Heart left ventricle (tissue), 16 donors: ENCODE results near the gene IL32. TPM values are rescaled to one million over a fixed set of nuclear protein-coding genes. Genes with fewer than 3 reads are reported as not detected.

Experiments used
- ATAC-seq, 4 donors: fragments of 200-7000 bp; cut with Tn5 transposase; one replicate each; pipeline ENCODE4 v1.9.1; 2020 to 2022; ENCODE audit warnings: moderate library complexity in 4 of 4, mild to moderate bottlenecking in 3 of 4, moderate number of reproducible peaks in 1 of 4
- DNase-seq, 5 donors: peaks; one replicate each; pipeline ENCODE4 v3.0.0-alpha.2; 2020
- H3K27ac ChIP-seq, 12 donors: fragments of 200-600 bp; sonication (generic) in 4 of 12; one replicate each; pipeline versions ENCODE4 v1.5.0 to v1.8.0; 2016 to 2022; ENCODE audit warnings: mild to moderate bottlenecking in 2 of 12
- H3K27me3 ChIP-seq, 9 donors: fragments of 200-600 bp; sonication (generic) in 2 of 9; one replicate each; pipeline versions ENCODE4 v1.5.1 to v1.8.0; 2016 to 2022; ENCODE audit warnings: mild to moderate bottlenecking in 3 of 9
- H3K36me3 ChIP-seq, 9 donors: fragments of 200-600 bp; sonication (generic) in 2 of 9; one replicate each; pipeline versions ENCODE4 v1.5.0 to v1.8.0; 2018 to 2022; ENCODE audit warnings: mild to moderate bottlenecking in 2 of 9
- H3K4me1 ChIP-seq, 12 donors: fragments of 200-600 bp; sonication (generic) in 4 of 12; one replicate each; pipeline versions ENCODE4 v1.5.0 to v1.8.0; 2016 to 2022; ENCODE audit warnings: mild to moderate bottlenecking in 3 of 12
- H3K4me3 ChIP-seq, 12 donors: fragments of 200-600 bp; sonication (generic) in 4 of 12; one replicate each; pipeline versions ENCODE4 v1.5.0 to v1.8.0; 2017 to 2022; ENCODE audit warnings: mild to moderate bottlenecking in 9 of 12, moderate library complexity in 4 of 12
- H3K9me3 ChIP-seq, 12 donors: fragments of 200-600 bp; sonication (generic) in 4 of 12; one replicate each; pipeline versions ENCODE4 v1.5.0 to v1.8.0; 2016 to 2022; ENCODE audit warnings: mild to moderate bottlenecking in 1 of 12
- POLR2A ChIP-seq, 2 donors: fragments of 450-650 bp; IDR thresholded peaks; one replicate each; pipeline ENCODE4 v1.6.1; 2017; ENCODE audit warnings: antibody characterized with exemption in 2 of 2, mild to moderate bottlenecking in 2 of 2, moderate library complexity in 2 of 2
- WGBS, 4 donors: extraction: QIAGEN DNeasy Blood & Tissue Kit in 2 of 4; methylation state at CpG; one replicate each; pipeline versions ENCODE4 v1.1.5 to v1.1.7; 2013 to 2018; 5-methylcytosine and 5-hydroxymethylcytosine counted together
- intact Hi-C, 10 donors: fragments of 100-400 bp; cut with DNase I; formaldehyde crosslinking; loops; one replicate each; pipeline versions ENCODE4 v1.11.1 to v1.14.2; 2022
- polyA plus RNA-seq, 2 donors: library from polyadenylated mRNA; stranded (reverse); fragments of 200-250 nt; gene quantifications; one replicate each; pipeline ENCODE4 v1.2.3, GENCODE V29; 2013
- total RNA-seq, 9 donors: library from RNA; depleted of rRNA in 2 of 9; stranded (reverse); fragments of >200 nt in 2 of 9; fragmentation: NEBNext Ultra II Directional in 3 of 9; extraction: Animal tissue kit (Norgen Biotek cat#: 25700) in 3 of 9; gene quantifications; one replicate each; pipeline versions ENCODE4 v1.1.0 to v1.2.4, GENCODE V29; 2016 to 2023
- TF ChIP-seq, protein P1 (sequence below), 12 donors: fragments of 200-600 bp; sonication (generic) in 4 of 12; IDR thresholded peaks; one replicate each; pipeline versions ENCODE4 v1.5.0 to v1.8.0; 2018 to 2022; ENCODE audit warnings: antibody characterized with exemption in 12 of 12, mild to moderate bottlenecking in 5 of 12
- donor health status: ischemic (EF 13 %, LVEDD 7.1; RV severe dilation, severe dysfunction).
- donor health status: healthy with polysubstance abuse.
- donor health status: DM: no; HTN: yes; CAD: no.
- donor health status: DM: no; HTN: no; CAD: no.
- donor health status: ischemic (EF 25% LVEDD 6.9; RV normal size, moderate dysfunction).
- donor health status: ischemic (EF 25% LVEDD 5.7; RV mildly dilated, moderate dysfunction).
- donor health status: healthy.
- donor health status: DM: yes; HTN: yes; CAD: no.
- donor health status: ischemic (EF 35%, LVEDD 5.7; RV mildly dilated, moderate dysfunction).
- donor health status: nonischemic (EF 11% LVEDD 7.7; RV severe dilation, severe dysfunction).
- donor health status: DM: yes; HTN: yes; CAD: no.
- donor health status: PGD.
- donor health status: ischemic (EF 29% LVEDD 5.4; RV normal size, mild dysfunction).
- donor health status: nonischemic (EF 23%, LVEDD 6.1; RV moderate dilation, normal function).

The IL32 gene
- total and polyA plus RNA-seq, 11 donors, result 20.6 to 241 (median 59.2) TPM

DNA sequence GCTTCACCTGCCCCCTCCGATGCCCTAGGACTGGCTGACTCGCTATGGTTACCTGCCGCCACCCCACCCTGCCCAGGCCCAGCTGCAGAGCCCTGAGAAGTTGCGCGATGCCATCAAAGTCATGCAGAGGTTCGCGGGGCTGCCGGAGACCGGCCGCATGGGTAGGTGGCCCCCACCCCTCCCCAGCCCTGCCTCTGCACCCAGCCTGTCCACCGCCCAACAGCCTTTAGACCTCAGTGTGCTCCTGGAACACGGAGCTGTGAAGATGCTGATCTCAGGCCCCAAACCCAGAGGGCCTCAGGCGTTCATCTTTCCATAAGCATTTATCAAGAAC lies 18.1 kb upstream of the IL32 start:
- WGBS, 4 donors, result 18 to 30% (median 26%) methylated on average over 9 to 13 of the region's 13 CpGs
- TF ChIP-seq, protein P1, sequence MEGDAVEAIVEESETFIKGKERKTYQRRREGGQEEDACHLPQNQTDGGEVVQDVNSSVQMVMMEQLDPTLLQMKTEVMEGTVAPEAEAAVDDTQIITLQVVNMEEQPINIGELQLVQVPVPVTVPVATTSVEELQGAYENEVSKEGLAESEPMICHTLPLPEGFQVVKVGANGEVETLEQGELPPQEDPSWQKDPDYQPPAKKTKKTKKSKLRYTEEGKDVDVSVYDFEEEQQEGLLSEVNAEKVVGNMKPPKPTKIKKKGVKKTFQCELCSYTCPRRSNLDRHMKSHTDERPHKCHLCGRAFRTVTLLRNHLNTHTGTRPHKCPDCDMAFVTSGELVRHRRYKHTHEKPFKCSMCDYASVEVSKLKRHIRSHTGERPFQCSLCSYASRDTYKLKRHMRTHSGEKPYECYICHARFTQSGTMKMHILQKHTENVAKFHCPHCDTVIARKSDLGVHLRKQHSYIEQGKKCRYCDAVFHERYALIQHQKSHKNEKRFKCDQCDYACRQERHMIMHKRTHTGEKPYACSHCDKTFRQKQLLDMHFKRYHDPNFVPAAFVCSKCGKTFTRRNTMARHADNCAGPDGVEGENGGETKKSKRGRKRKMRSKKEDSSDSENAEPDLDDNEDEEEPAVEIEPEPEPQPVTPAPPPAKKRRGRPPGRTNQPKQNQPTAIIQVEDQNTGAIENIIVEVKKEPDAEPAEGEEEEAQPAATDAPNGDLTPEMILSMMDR (IDR thresholded peaks at IDR 0.05), result no peak
- TF ChIP-seq POLR2A (IDR thresholded peaks at IDR 0.05), result no peak
- ATAC-seq, result no peak
- no peaks in the 10 kb centered on the region for H3K9me3 ChIP-seq
- no peak overlapping the region for H3K27ac ChIP-seq
- peaks cover 4 to 34% (median 16%) of the 10 kb centered on the region in 12 donors for H3K4me1 ChIP-seq
- peaks cover 32 to 78% (median 50%) of the 10 kb centered on the region in 9 donors for H3K27me3 ChIP-seq
- no peaks in the 10 kb centered on the region for H3K36me3 ChIP-seq
- DNase-seq, result no peak
- peak overlapping the region in 1 of 12 donors; percentile 66 for H3K4me3 ChIP-seq
- intact Hi-C loops, result no loop called here

DNA sequence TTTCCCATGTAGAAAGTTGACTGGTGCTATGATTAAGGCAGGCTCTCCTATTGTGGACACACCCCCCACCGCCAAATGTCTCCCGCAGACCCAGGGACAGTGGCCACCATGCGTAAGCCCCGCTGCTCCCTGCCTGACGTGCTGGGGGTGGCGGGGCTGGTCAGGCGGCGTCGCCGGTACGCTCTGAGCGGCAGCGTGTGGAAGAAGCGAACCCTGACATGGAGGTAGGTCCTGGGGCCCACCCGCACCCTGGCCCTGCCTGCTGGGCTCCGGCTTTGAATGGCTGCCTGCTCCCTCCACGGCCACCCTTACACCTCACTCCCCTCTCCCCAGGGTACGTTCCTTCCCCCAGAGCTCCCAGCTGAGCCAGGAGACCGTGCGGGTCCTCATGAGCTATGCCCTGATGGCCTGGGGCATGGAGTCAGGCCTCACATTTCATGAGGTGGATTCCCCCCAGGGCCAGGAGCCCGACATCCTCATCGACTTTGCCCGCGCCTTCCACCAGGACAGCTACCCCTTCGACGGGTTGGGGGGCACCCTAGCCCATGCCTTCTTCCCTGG lies 15.4 kb upstream of the IL32 start:
- Histone ChIP-seq H3K27me3 (peaks cover 19 to 51% (median 32%) of the 10 kb centered on the region in 9 donors), H3K4me1 (peaks cover 4 to 32% (median 16%) of the 10 kb centered on the region in 12 donors), H3K4me3 (no peak overlapping the region), H3K36me3 (no peaks in the 10 kb centered on the region), H3K27ac (no peak overlapping the region), H3K9me3 (no peaks in the 10 kb centered on the region)
- intact Hi-C loops, result loop anchor here in 2 of 10 donors (10.0 kb wide), 2 partner anchors 115 to 405 kb away; no protein-coding TSS in a partner anchor
- TF ChIP-seq, protein P1 (IDR thresholded peaks at IDR 0.05), result no peak
- no peak for TF ChIP-seq POLR2A (IDR thresholded peaks at IDR 0.05)
- DNase-seq (no peak), ATAC-seq (no peak)
- WGBS, 4 donors, result 83 to 88% (median 85%) methylated on average over 14 to 26 of the region's 26 CpGs

DNA sequence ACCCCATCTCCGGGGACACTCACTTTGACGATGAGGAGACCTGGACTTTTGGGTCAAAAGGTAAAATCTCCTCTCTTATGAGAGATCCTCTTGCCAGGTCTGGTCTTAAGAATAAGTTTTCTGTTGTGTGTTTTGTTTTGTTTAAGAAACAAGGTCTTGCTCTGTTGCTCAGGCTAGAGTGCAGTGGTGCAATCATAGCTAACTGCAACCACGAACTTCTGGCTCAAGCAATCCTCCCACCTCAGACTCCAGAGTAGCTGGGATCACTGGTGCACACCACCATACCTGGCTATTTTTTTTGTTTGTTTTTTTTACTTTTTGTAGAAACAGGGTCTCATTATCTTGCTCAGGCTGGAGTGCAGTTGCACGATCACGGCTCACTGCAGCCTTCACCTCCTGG lies 15.0 kb upstream of the IL32 start:
- no peak overlapping the region for H3K27ac ChIP-seq

DNA sequence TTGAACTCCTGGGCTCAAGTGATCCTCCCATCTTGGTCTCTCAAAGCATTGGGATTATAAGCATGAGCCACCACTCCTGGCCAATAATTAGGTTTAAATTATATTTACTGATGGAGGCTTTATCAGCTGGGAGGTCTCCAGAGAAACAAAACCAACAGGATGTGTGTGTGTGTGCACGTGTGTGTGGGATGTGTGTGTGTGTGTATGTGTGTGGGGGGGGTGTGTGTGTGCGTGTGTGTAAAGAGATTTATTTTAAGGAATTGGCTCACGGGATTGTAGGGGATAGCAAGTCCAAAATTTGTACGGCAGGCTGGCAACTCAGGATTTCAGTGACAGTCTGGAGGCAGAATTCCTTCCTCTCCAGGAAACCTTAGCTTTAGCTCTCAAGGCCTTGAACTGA lies 14.4 kb upstream of the IL32 start:
- Histone ChIP-seq H3K36me3 (no peaks in the 10 kb centered on the region), H3K27me3 (peaks cover 11 to 41% (median 22%) of the 10 kb centered on the region in 9 donors), H3K4me3 (no peak overlapping the region), H3K4me1 (peaks cover 0 to 30% (median 9%) of the 10 kb centered on the region in 12 donors), H3K9me3 (no peaks in the 10 kb centered on the region), H3K27ac (no peak overlapping the region)
- TF ChIP-seq, protein P1 (IDR thresholded peaks at IDR 0.05), result no peak
- no peak for TF ChIP-seq POLR2A (IDR thresholded peaks at IDR 0.05)
- DNase-seq, result no peak
- WGBS, 4 donors, result 23 to 41% (median 28%) methylated on average over 4 of the region's 4 CpGs
- intact Hi-C loops, result loop anchor here in 2 of 10 donors (10.0 kb wide), 2 partner anchors 114 to 404 kb away; no protein-coding TSS in a partner anchor
- no peak for ATAC-seq

More for the DNA sequence above, 15.0 kb upstream of the IL32 start:
- intact Hi-C loops, result loop anchor here in 2 of 10 donors (10.0 kb wide), 2 partner anchors 114 to 404 kb away; no protein-coding TSS in a partner anchor
- WGBS, 4 donors, result 81 to 84% (median 83%) methylated on average over 5 of the region's 5 CpGs
- TF ChIP-seq, protein P1 (IDR thresholded peaks at IDR 0.05), result no peak
- no peak for TF ChIP-seq POLR2A (IDR thresholded peaks at IDR 0.05)
- H3K4me3 ChIP-seq, result no peak overlapping the region
- no peak for ATAC-seq
- DNase-seq, result no peak
- H3K9me3 ChIP-seq, result no peaks in the 10 kb centered on the region
- H3K4me1 ChIP-seq, result peaks cover 0 to 32% (median 14%) of the 10 kb centered on the region in 12 donors
- H3K36me3 ChIP-seq, result no peaks in the 10 kb centered on the region
- peaks cover 15 to 47% (median 27%) of the 10 kb centered on the region in 9 donors for H3K27me3 ChIP-seq
